HEK293 (cell line): ENCODE data around the gene ZSCAN22.

Source experiments
- GLIS1 ChIP-seq: fragments of 450-650 bp; formaldehyde crosslinking; IDR thresholded peaks from 2 replicates; pipeline ENCODE4 v1.5.1; 2016; ENCODE audit warnings: missing biosample characterization, missing genetic modification characterization
- HOXD13 ChIP-seq: sonication (generic); formaldehyde crosslinking; IDR thresholded peaks from 2 replicates; pipeline ENCODE4 v1.8.0; 2022; ENCODE audit warnings: missing genetic modification reagents, borderline replicate concordance
- KLF7 ChIP-seq: fragments of 450-650 bp; formaldehyde crosslinking; IDR thresholded peaks from 2 replicates; pipeline ENCODE4 v1.5.1; 2016; ENCODE audit warnings: missing biosample characterization, missing genetic modification characterization, borderline replicate concordance
- PATZ1 ChIP-seq: fragments of 450-650 bp; formaldehyde crosslinking; IDR thresholded peaks from 2 replicates; pipeline ENCODE4 v1.5.1; 2016; ENCODE audit warnings: missing biosample characterization, missing genetic modification characterization
- SCRT2 ChIP-seq: fragments of 450-650 bp; formaldehyde crosslinking; IDR thresholded peaks from 2 replicates; pipeline ENCODE4 v1.5.1; 2016; ENCODE audit warnings: missing biosample characterization, missing genetic modification characterization
- TCF7L2 ChIP-seq: IDR thresholded peaks from 2 replicates; pipeline ENCODE4 v1.6.1; 2011; ENCODE audit warnings: low read depth, mild to moderate bottlenecking, inconsistent platforms, low read length, moderate library complexity, borderline replicate concordance
- YY2 ChIP-seq: fragments of 450-650 bp; formaldehyde crosslinking; IDR thresholded peaks from 2 replicates; pipeline ENCODE4 v1.5.1; 2016; ENCODE audit warnings: missing biosample characterization, missing genetic modification characterization
- ZBTB10 ChIP-seq: fragments of 450-650 bp; formaldehyde crosslinking; IDR thresholded peaks from 2 replicates; pipeline ENCODE4 v1.5.1; 2016; ENCODE audit warnings: missing biosample characterization, missing genetic modification characterization
- ZBTB6 ChIP-seq: fragments of 450-650 bp; formaldehyde crosslinking; IDR thresholded peaks from 2 replicates; pipeline ENCODE4 v1.5.1; 2017; ENCODE audit warnings: missing biosample characterization, missing genetic modification characterization
- ZNF239 ChIP-seq: fragments of 450-650 bp; formaldehyde crosslinking; IDR thresholded peaks from 2 replicates; pipeline ENCODE4 v1.5.1; 2016; ENCODE audit warnings: missing biosample characterization, missing genetic modification characterization
- ZNF350 ChIP-seq: fragments of 450-650 bp; formaldehyde crosslinking; IDR thresholded peaks from 2 replicates; pipeline ENCODE4 v1.5.0; 2017; ENCODE audit warnings: missing biosample characterization, mild to moderate bottlenecking, missing genetic modification characterization
- ZNF366 ChIP-seq: fragments of 450-650 bp; formaldehyde crosslinking; conservative IDR thresholded peaks from 2 replicates; pipeline ENCODE4 v1.5.1; 2016; ENCODE audit warnings: missing biosample characterization, missing genetic modification characterization
- ZNF433 ChIP-seq: fragments of 450-650 bp; formaldehyde crosslinking; IDR thresholded peaks from 2 replicates; pipeline ENCODE4 v1.5.1; 2016; ENCODE audit warnings: missing biosample characterization, missing genetic modification characterization, low read depth
- ZNF449 ChIP-seq: fragments of 450-650 bp; formaldehyde crosslinking; IDR thresholded peaks from 2 replicates; pipeline ENCODE4 v1.5.1; 2017; ENCODE audit warnings: missing biosample characterization, mild to moderate bottlenecking, missing genetic modification characterization, moderate library complexity
- ZNF488 ChIP-seq: fragments of 450-650 bp; formaldehyde crosslinking; IDR thresholded peaks from 2 replicates; pipeline ENCODE4 v1.5.1; 2016; ENCODE audit warnings: missing biosample characterization, missing genetic modification characterization
- ZNF501 ChIP-seq: fragments of 450-650 bp; formaldehyde crosslinking; IDR thresholded peaks from 2 replicates; pipeline ENCODE4 v1.5.1; 2016; ENCODE audit warnings: missing biosample characterization, missing genetic modification characterization
- ZNF530 ChIP-seq: fragments of 450-650 bp; formaldehyde crosslinking; IDR thresholded peaks from 2 replicates; pipeline ENCODE4 v1.5.1; 2016; ENCODE audit warnings: low read depth, missing biosample characterization, missing genetic modification characterization
- ZNF560 ChIP-seq: fragments of 450-650 bp; formaldehyde crosslinking; IDR thresholded peaks from 2 replicates; pipeline ENCODE4 v1.5.1; 2017; ENCODE audit warnings: missing biosample characterization, missing genetic modification characterization, borderline replicate concordance
- ZNF600 ChIP-seq: fragments of 450-650 bp; formaldehyde crosslinking; IDR thresholded peaks from 2 replicates; pipeline ENCODE4 v1.5.1; 2016; ENCODE audit warnings: missing biosample characterization, missing genetic modification characterization
- ZNF670 ChIP-seq: fragments of 450-650 bp; formaldehyde crosslinking; IDR thresholded peaks from 2 replicates; pipeline ENCODE4 v1.5.1; 2016; ENCODE audit warnings: missing biosample characterization, missing genetic modification characterization, low read depth
- ZNF692 ChIP-seq: fragments of 450-650 bp; formaldehyde crosslinking; IDR thresholded peaks from 2 replicates; pipeline ENCODE4 v1.5.1; 2016; ENCODE audit warnings: missing biosample characterization, missing genetic modification characterization
- ZNF707 ChIP-seq: fragments of 450-650 bp; formaldehyde crosslinking; IDR thresholded peaks from 2 replicates; pipeline ENCODE4 v1.5.1; 2016; ENCODE audit warnings: missing biosample characterization, missing genetic modification characterization
- ZNF791 ChIP-seq: fragments of 450-650 bp; formaldehyde crosslinking; IDR thresholded peaks from 2 replicates; pipeline ENCODE4 v1.5.1; 2016; ENCODE audit warnings: missing biosample characterization, missing genetic modification characterization
- ZNF830 ChIP-seq: fragments of 450-650 bp; IDR thresholded peaks from 2 replicates; pipeline ENCODE4 v1.5.0; 2018; ENCODE audit warnings: missing biosample characterization, missing genetic modification characterization, low read depth, mild to moderate bottlenecking, moderate library complexity
- ZSCAN18 ChIP-seq: fragments of 450-650 bp; formaldehyde crosslinking; IDR thresholded peaks from 2 replicates; pipeline ENCODE4 v1.5.1; 2016; ENCODE audit warnings: missing biosample characterization, missing genetic modification characterization
- ZSCAN23 ChIP-seq: fragments of 450-650 bp; formaldehyde crosslinking; IDR thresholded peaks from 2 replicates; pipeline ENCODE4 v1.5.1; 2016; ENCODE audit warnings: missing biosample characterization, missing genetic modification characterization
- ZSCAN4 ChIP-seq: fragments of 450-650 bp; formaldehyde crosslinking; IDR thresholded peaks from 2 replicates; pipeline ENCODE4 v1.5.1; 2017; ENCODE audit warnings: missing biosample characterization, missing genetic modification characterization

The ZSCAN22 gene

GRCh38 chr19:58362272-58362994 is 35.6 kb downstream of the ZSCAN22 start, which contains the start of gene ZNF497 (continued):
- no peak for TF ChIP-seq ZNF791 (tag by site-specific recombination)
- no peak for TF ChIP-seq ZNF449
- TF ChIP-seq ZNF830 (tag by site-specific recombination) = no peak
- no peak; the same call in 1 of the 2 replicates for TF ChIP-seq ZNF501 (tag by site-specific recombination)
- no peak for TF ChIP-seq ZNF488
- TF ChIP-seq ZBTB10 (tag by site-specific recombination) = no peak
- TF ChIP-seq ZNF692 (tag by site-specific recombination) = peak; percentile 78
- no peak for TF ChIP-seq ZSCAN23 (tag by site-specific recombination)
- no peak for TF ChIP-seq ZNF670 (tag by site-specific recombination)
- TF ChIP-seq ZNF433 (tag by site-specific recombination) = no peak
- no peak for TF ChIP-seq ZNF350
- no peak for TF ChIP-seq ZNF707 (tag by site-specific recombination)
- no peak for TF ChIP-seq SCRT2 (tag by site-specific recombination)
- TF ChIP-seq HOXD13 (CRISPR knock-in tag) = no peak
- peak; percentile 19; the same call in 1 of the 2 replicates for TF ChIP-seq ZBTB6 (tag by site-specific recombination)
- peak; percentile 69; the same call in 1 of the 2 replicates for TF ChIP-seq KLF7
- TF ChIP-seq YY2 = peak; percentile 78
- TF ChIP-seq ZNF560 (tag by site-specific recombination) = no peak
- no peak for TF ChIP-seq TCF7L2
- no peak for TF ChIP-seq ZNF530 (tag by site-specific recombination)
- TF ChIP-seq PATZ1 = peak; percentile 75
- TF ChIP-seq ZSCAN18 (tag by site-specific recombination) = no peak; the same call in 1 of the 2 replicates
- TF ChIP-seq ZNF239 (tag by site-specific recombination) = peak; percentile 7; the same call in 1 of the 2 replicates
- peak; percentile 89 for TF ChIP-seq ZNF600 (tag by site-specific recombination)
- TF ChIP-seq ZNF366 (tag by site-specific recombination) = 0 out of 2 replicates have a peak, but pooled peaks have one; percentile 41
- 0 out of 2 replicates have a peak, but pooled peaks have one; percentile 30 for TF ChIP-seq ZSCAN4 (tag by site-specific recombination)
- peak; percentile 68 for TF ChIP-seq GLIS1
